Measurements from ENCODE around the gene OR6C4. TPM values are rescaled to one million over a fixed set of nuclear protein-coding genes. Genes with fewer than 3 reads are reported as not detected.
"Not testable (repeated sequence)": the region's sequence is repeated elsewhere in the genome, so short reads cannot be mapped to it uniquely, and the experiment has no call there.

OR6C4 gene
- total RNA-seq, result not detected

DNA sequence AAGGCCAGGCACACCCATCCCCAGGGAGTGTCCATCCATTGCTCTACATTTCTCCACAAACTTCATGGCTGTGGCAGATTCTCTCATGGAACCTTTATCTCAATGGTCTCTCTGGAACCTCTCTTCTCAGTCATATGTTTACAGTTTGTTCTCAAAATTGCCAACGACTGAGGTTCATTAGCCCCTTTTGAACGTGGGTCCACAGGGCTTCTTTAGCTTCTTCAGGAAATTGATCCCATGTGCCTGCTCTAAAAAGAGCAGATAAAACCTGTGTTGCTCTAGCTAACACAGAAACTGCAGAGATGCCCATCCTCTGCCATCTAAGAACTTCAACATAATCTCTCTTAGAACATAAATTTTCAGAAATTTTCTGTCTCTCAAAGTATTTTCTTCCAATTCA is at the start of gene OR6C4:
OR6C4 (plus strand) TSS at position 301 of the 400 bp plus-strand sequence. CDS start 1,625 bp downstream, outside the sequence.
- ATAC-seq, result no peak
- peak within 1 kb of the TSS in 1 of 2 donors; percentile 5 for H3K27ac Mint-ChIP-seq
- H3K4me1 Mint-ChIP-seq (ENCODE audit: low read depth in 2 of 2), result peaks cover 0 to 10% of the 10 kb centered on the region in 2 donors
- no peaks in the 10 kb centered on the region for H3K36me3 Mint-ChIP-seq
- no peak for DNase-seq (ENCODE audit: low spot score)
- peak within 1 kb of the TSS; percentile 11 for H3K4me3 Mint-ChIP-seq
- H3K9me3 Mint-ChIP-seq, result no peaks in the 10 kb centered on the region
- H3K27me3 Mint-ChIP-seq, result peaks cover 10 to 32% of the 10 kb centered on the region in 2 donors

DNA sequence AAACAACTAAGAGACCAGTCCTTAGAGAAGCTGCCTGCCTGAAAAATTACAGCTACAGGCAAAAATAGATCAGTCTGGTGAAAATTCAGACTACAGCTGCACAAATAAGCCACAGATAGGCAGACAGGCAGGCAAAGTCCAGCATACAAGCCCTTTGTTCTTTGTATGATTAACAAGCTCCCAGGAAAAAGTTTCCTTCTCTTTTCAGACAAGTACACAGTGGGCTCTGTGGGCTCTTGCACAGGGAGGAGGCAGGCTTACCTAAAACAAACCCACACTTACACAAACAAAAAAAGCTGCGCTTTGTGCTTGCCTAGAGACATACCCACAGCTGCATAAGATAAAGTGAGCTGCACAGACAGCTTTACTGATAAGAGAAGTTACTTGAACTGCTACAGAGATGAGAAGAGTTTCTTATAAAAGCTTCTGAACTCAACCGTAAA is 49.6 kb upstream of the OR6C4 start:
- no peaks in the 10 kb centered on the region for H3K36me3 Mint-ChIP-seq
- no peak overlapping the region for H3K27ac Mint-ChIP-seq
- H3K4me3 Mint-ChIP-seq, result no peak overlapping the region
- peaks cover 8 to 14% of the 10 kb centered on the region in 2 donors for H3K27me3 Mint-ChIP-seq
- H3K9me3 Mint-ChIP-seq, result no peaks in the 10 kb centered on the region
- H3K4me1 Mint-ChIP-seq (ENCODE audit: low read depth in 2 of 2), result no peaks in the 10 kb centered on the region
- no peak for ATAC-seq
- no peak for DNase-seq (ENCODE audit: low spot score)

DNA sequence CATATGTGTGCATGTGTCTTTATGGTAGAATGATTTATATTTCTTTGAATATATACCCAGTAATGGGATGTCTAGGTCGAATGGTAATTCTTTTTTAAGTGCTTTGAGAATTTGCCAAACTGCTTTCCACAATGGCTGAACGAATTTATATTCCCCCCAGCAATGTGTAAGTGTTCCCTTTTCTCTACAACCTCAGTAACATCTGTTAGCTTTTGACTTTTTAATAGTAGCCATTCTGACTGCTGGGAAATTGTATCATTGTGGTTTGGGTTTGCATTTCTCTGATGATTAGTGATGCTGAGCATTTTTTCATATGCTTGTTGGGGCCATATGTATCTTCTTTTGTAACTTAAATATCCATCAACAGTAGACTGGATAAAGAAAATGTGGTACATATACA is 47.8 kb upstream of the OR6C4 start:
- Mint-ChIP-seq H3K27me3 (peaks cover 7 to 8% of the 10 kb centered on the region in 2 donors), H3K27ac (no peak overlapping the region)

DNA sequence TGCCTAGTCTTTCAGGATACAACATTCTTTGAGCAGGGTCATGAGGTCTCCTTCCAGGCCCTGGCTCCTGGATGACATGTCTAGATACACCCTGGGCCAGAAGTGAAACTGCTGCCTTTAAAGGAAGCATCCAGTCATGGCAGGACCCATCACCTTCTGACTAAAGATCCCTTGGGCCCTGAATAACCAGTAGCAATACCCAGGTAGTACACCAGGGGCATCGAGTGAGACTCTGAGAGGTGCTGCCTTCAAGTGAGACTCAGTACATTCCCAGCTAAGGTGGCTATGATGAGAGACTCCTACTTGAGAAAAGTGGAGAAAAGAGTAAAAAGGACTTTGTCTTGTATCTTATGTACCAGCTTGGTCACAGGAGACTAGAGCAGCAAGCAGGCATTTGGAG is 33.7 kb upstream of the OR6C4 start:
- Mint-ChIP-seq H3K36me3 (no peaks in the 10 kb centered on the region), H3K27ac (no peak overlapping the region), H3K4me3 (no peak overlapping the region), H3K27me3 (peaks cover 9 to 15% of the 10 kb centered on the region in 2 donors), H3K9me3 (no peaks in the 10 kb centered on the region), H3K4me1 (ENCODE audit: low read depth in 2 of 2) (no peaks in the 10 kb centered on the region)
- ATAC-seq (no peak), DNase-seq (ENCODE audit: low spot score) (no peak)

More for the DNA sequence above, 47.8 kb upstream of the OR6C4 start:
- no peaks in the 10 kb centered on the region for H3K9me3 Mint-ChIP-seq
- H3K4me3 Mint-ChIP-seq, result no peak overlapping the region
- ATAC-seq (no peak), DNase-seq (ENCODE audit: low spot score) (no peak)
- no peaks in the 10 kb centered on the region for H3K4me1 Mint-ChIP-seq (ENCODE audit: low read depth in 2 of 2)
- H3K36me3 Mint-ChIP-seq, result no peaks in the 10 kb centered on the region

DNA sequence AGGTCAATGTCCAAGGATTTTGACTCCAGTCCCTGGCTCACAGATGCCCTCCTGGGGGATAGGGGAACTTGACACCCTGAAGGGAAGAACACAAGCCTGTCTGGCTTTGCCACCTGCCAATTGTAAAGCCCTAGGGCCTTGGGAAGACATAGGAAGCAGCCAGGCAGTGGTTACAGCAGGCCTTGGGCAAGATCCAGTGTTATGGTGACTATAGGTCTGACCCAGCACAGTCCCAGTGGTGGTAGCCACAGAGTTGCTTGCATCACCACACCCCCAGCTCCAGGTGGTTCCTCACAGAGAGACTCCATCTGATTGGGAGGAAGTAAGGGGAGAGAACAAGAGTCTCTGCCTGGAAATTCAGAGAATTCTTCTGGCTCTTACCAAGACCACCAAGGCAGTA is 33.0 kb upstream of the OR6C4 start:
- Mint-ChIP-seq H3K36me3 (no peaks in the 10 kb centered on the region), H3K9me3 (no peaks in the 10 kb centered on the region), H3K4me3 (no peak overlapping the region), H3K4me1 (ENCODE audit: low read depth in 2 of 2) (no peaks in the 10 kb centered on the region), H3K27ac (no peak overlapping the region), H3K27me3 (peaks cover 9 to 15% of the 10 kb centered on the region in 2 donors)
- no peak for DNase-seq (ENCODE audit: low spot score)
- no peak for ATAC-seq

DNA sequence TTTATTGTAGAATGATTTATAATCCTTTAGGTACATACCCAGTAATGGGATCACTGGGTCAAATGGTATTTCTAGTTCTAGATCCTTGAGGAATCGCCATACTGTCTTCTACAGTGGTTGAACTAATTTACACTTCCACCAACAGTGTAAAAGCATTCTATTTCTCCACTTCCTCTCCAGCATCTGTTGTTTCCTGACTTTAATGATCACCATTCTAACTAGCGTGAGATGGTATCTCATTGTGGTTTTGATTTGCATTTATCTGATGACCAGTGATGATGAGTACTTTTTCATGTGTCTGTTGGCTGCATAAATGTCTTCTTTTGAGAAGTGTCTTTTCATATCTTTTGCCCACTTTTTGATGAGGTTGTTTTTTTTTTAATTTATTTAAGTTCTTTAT is 1.2 kb upstream of the OR6C4 start:
- H3K27me3 Mint-ChIP-seq, result peaks cover 16 to 31% of the 10 kb centered on the region in 2 donors
- H3K9me3 Mint-ChIP-seq; ATAC-seq; DNase-seq (ENCODE audit: low spot score); H3K36me3 Mint-ChIP-seq; H3K4me3 Mint-ChIP-seq: not testable (repeated sequence)
- peak overlapping the region in 1 of 2 donors; percentile 5 for H3K27ac Mint-ChIP-seq
- H3K4me1 Mint-ChIP-seq (ENCODE audit: low read depth in 2 of 2), result peaks cover 0 to 10% of the 10 kb centered on the region in 2 donors

DNA sequence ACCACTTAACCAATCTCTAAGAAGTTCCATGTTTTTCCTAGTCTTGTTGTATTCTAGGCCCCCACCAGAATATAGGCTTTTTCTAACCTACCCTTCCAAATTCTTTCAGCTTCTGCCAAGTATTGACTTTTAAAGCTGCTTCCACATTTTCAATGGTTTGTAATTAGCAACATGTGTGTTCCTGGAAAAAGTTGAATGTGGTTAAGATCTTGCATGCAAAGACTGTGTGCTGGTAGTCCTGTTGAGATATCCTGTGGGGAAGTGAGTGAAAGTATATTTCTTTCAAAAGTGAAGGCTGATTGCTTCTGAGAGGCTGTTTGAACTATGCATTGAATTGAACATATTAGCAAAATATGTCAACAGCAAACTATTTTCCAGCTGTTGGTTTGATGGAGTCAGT is 646 bp upstream of the OR6C4 start:
- Mint-ChIP-seq H3K4me1 (ENCODE audit: low read depth in 2 of 2) (peaks cover 0 to 10% of the 10 kb centered on the region in 2 donors), H3K9me3 (no peaks in the 10 kb centered on the region), H3K27ac (peak overlapping the region in 1 of 2 donors; percentile 5), H3K27me3 (peaks cover 11 to 27% of the 10 kb centered on the region in 2 donors), H3K36me3 (no peaks in the 10 kb centered on the region), H3K4me3 (peak overlapping the region; percentile 11)
- DNase-seq (ENCODE audit: low spot score) (no peak), ATAC-seq (no peak)

DNA sequence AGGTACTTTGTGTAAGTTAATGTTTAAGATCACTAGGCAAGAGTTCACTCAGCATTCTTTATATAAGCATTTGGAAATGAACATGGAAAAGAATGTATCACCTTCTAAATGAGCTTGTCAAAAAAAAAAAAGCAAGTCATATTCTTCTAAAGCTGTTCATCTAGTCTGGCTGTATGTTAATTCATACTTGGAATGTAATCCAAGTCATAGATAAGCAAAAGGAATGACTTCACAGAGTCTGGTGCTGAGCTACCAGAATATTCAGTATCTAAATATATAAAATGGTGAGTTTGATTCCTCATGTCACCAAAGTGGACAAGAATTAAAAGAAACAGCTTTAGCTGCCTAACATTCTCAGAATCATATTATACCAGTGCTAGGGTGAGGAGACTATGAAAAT is 4.9 kb downstream of the OR6C4 start:
- peaks cover 8% of the 10 kb centered on the region for H3K36me3 Mint-ChIP-seq
- H3K4me3 Mint-ChIP-seq, result no peak overlapping the region
- ATAC-seq, result no peak
- DNase-seq (ENCODE audit: low spot score), result no peak
- peaks cover 10% of the 10 kb centered on the region for H3K9me3 Mint-ChIP-seq
- H3K27ac Mint-ChIP-seq, result no peak overlapping the region
- peaks cover 5 to 30% of the 10 kb centered on the region in 2 donors for H3K27me3 Mint-ChIP-seq
- no peaks in the 10 kb centered on the region for H3K4me1 Mint-ChIP-seq (ENCODE audit: low read depth in 2 of 2)

DNA sequence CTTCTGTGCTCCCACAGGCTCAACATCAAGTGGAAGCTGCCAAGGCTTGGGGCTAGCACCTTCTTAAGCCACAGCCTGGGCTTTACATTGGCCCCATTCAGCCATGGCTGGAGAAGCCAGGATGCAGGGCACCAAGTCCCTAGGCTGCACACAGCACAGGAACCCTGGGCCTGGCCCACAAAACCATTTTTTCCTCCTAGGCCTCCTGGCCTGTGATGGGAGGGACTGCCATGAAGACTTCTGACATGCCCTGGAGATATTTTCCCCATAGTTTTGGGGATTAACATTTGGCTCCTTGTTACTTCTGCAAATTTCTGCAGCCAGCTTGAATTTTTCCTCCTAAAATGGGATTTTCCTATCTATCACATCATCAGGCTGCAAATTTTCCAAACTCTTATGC is 20.7 kb downstream of the OR6C4 start:
- ATAC-seq; H3K4me3 Mint-ChIP-seq; DNase-seq (ENCODE audit: low spot score); H3K27ac Mint-ChIP-seq; H3K4me1 Mint-ChIP-seq (ENCODE audit: low read depth in 2 of 2): not testable (repeated sequence)
- Mint-ChIP-seq H3K27me3 (peaks cover 9 to 35% of the 10 kb centered on the region in 2 donors), H3K9me3 (peaks cover 19% of the 10 kb centered on the region), H3K36me3 (peaks cover 21% of the 10 kb centered on the region)

DNA sequence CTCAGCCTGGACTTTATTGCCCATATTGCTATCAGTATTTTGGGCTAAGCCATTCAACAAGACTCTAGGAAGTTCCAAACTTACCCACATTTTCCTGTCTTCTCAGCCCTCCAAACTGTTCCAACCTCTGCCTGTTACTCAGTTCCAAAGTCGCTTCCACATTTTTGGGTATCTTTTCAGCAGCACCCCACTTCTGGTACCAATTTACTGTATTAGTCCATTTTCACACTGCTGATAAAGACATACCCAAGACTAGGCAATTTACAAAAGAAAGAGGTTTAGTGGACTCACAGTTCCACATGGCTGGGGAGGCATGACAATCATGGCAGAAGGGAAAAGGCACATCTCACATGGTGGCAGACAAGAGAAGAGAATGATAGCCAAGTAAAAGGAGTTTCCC is 21.3 kb downstream of the OR6C4 start:
- H3K27ac Mint-ChIP-seq; ATAC-seq; H3K4me1 Mint-ChIP-seq (ENCODE audit: low read depth in 2 of 2); H3K4me3 Mint-ChIP-seq; DNase-seq (ENCODE audit: low spot score): not testable (repeated sequence)
- peaks cover 9 to 37% of the 10 kb centered on the region in 2 donors for H3K27me3 Mint-ChIP-seq
- peaks cover 19% of the 10 kb centered on the region for H3K9me3 Mint-ChIP-seq
- H3K36me3 Mint-ChIP-seq, result peaks cover 21% of the 10 kb centered on the region

DNA sequence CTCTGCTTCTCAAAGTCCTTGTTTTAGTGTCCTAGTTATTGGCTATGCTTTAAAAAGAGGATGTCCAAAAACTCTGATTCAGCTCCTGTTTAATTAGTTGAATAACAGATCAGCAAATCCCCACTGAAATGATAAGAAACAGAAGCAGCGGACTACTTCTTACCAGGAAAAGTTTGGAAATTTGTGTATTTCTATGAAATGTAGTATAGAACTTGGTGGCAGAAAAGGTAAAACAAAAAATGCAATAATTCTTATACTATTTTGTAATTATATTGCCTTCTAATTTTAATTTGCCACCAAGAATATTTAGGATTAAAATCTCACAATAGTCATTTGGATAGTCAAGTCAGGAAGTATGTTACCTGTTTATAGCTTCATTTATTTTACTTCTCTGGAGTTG is 22.8 kb downstream of the OR6C4 start, which contains the start of gene OR2AP1:
OR2AP1 (plus strand) TSS at position 301 of the 400 bp plus-strand sequence. CDS start 1,947 bp downstream, outside the sequence.
- ATAC-seq (no peak), DNase-seq (ENCODE audit: low spot score) (no peak)
- Mint-ChIP-seq H3K9me3 (peaks cover 19% of the 10 kb centered on the region), H3K27ac (no peak within 1 kb of the TSS), H3K27me3 (peaks cover 9 to 44% of the 10 kb centered on the region in 2 donors), H3K36me3 (peaks cover 21% of the 10 kb centered on the region), H3K4me3 (no peak within 1 kb of the TSS), H3K4me1 (ENCODE audit: low read depth in 2 of 2) (no peaks in the 10 kb centered on the region)

DNA sequence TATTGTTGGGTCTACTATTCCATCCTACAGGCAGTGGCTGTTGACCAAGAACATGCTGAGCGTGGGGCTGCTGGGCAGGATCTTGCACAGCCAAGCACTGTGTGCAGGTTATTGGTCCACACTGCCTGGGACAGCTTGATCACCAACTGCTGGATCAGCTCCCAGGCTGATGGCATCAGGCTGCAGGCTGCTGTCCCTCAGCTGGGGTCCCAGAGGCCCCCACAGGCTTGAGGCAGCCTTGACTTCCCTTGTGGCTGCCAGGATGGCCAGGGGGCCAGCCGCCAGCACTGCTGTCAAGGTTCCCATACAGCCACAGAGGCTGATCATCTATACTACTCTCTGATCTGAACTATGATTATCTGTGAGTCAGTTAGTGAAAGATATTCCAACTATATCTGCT is 32.7 kb downstream of the OR6C4 start:
- Mint-ChIP-seq H3K36me3 (no peaks in the 10 kb centered on the region), H3K4me3 (no peak overlapping the region), H3K27ac (no peak overlapping the region), H3K27me3 (peaks cover 27 to 54% of the 10 kb centered on the region in 2 donors), H3K9me3 (peaks cover 4% of the 10 kb centered on the region), H3K4me1 (ENCODE audit: low read depth in 2 of 2) (no peaks in the 10 kb centered on the region)
- ATAC-seq (no peak), DNase-seq (ENCODE audit: low spot score) (no peak)

DNA sequence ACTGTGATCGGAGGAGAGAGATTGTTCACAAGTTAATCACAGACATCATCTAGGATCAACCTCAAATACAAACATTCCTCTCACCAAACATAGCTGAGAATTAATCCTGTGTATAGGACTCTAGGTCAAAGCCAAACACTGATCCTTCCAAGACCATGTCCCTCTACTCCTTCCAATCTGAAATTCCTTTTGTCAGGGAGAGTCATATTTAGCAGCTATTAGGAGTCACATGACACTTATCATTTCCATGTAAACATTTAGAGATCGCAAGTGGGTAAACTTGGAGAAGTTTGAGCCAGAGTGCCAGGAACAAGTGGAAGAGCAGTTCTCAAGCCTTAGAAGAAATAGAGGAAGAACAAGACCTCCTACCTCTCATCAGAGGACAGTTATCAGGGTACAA is 36.4 kb downstream of the OR6C4 start:
- Mint-ChIP-seq H3K36me3 (no peaks in the 10 kb centered on the region), H3K9me3 (no peaks in the 10 kb centered on the region), H3K4me3 (no peak overlapping the region), H3K27ac (no peak overlapping the region), H3K27me3 (peaks cover 33 to 53% of the 10 kb centered on the region in 2 donors), H3K4me1 (ENCODE audit: low read depth in 2 of 2) (no peaks in the 10 kb centered on the region)
- ATAC-seq, result no peak
- no peak for DNase-seq (ENCODE audit: low spot score)

DNA sequence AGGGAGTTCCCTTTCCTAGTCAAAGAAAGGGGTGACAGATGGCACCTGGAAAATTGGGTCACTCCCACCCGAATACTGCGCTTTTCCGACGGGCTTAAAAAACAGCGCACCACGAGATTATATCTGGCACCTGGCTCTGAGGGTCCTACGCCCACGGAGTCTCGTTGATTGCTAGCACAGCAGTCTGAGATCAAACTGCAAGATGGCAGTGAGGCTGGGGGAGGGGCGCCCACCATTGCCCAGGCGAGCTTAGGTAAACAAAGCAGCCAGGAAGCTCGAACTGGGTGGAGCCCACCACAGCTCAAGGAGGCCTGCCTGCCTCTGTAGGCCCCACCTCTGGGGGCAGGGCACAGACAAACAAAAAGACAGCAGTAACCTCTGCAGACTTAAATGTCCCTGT is 40.8 kb downstream of the OR6C4 start:
- H3K27me3 Mint-ChIP-seq, result peaks cover 36 to 51% of the 10 kb centered on the region in 2 donors

More for the DNA sequence above, 40.8 kb downstream of the OR6C4 start:
- H3K36me3 Mint-ChIP-seq; H3K27ac Mint-ChIP-seq; DNase-seq (ENCODE audit: low spot score); H3K4me3 Mint-ChIP-seq; H3K4me1 Mint-ChIP-seq (ENCODE audit: low read depth in 2 of 2); H3K9me3 Mint-ChIP-seq; ATAC-seq: not testable (repeated sequence)

All from natural killer cell treated with Interleukin-12 subunit alpha and Interleukin-12 subunit beta and Interleukin-15 and Interleukin-18, amount 100 ng/mL, for 72 hours (primary cell).